GM18867 (cell line): ENCODE data around the gene PEX11B.
"Not testable (repeated sequence)": the region's sequence is repeated elsewhere in the genome, so short reads cannot be mapped to it uniquely, and the experiment has no call there.

Experiments used
- ATAC-seq: cut with Tn5 transposase; IDR thresholded peaks from one replicate; pipeline ENCODE4 v1.9.1; 2021; ENCODE audit warnings: mild to moderate bottlenecking, moderate library complexity; ENCODE audit not compliant: unreplicated experiment

Gene PEX11B

GRCh38 chr1:145953861-145954260 is 35.3 kb upstream of the PEX11B start:
- no peak for ATAC-seq

GRCh38 chr1:145952903-145953302 is 34.4 kb upstream of the PEX11B start:
- no peak for ATAC-seq

DNA sequence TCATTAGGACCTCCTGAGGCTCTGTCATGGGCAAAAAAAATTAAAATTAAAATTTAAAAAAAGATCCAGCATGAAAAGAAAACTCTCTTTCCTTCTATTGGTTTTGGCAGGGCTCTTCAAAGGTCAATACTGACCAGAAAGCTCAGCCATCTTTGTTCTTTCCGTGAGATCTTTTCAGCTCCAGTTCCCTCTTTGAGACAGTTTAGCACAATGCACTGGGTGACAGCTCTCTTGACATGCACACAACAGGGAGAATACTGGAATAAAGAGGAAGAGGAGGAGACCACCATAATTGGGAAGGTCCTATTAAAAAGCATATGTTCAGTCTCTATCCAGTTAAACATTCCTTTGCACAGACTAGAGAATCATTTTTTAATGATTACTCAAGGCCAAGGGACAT is 33.0 kb upstream of the PEX11B start:
- no peak for ATAC-seq

DNA sequence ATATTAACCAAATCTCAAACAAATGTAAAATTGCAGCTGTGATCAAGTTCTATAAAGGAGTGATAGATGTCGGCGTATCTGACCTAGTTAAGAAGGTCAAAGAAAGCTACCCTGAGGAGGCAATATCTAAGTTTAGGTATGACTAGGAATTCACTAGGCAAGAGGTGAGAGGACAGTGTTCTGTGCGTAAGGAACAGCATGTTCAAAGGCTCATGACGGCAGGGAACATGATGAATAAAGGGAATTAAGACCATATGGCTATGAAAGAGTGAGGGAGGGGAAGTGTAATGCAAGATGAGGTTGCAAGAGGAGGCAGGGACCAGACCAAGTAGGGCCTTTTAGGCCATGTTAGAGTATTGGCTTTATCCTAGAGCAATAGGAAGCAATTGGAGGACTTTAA is 30.7 kb upstream of the PEX11B start:
- no peak for ATAC-seq

- no peak for ATAC-seq
Observed at GRCh38 chr1:145947551-145947950, 29.0 kb upstream of the PEX11B start.

GRCh38 chr1:145946477-145946986 is 28.0 kb upstream of the PEX11B start:
- ATAC-seq: no peak

DNA sequence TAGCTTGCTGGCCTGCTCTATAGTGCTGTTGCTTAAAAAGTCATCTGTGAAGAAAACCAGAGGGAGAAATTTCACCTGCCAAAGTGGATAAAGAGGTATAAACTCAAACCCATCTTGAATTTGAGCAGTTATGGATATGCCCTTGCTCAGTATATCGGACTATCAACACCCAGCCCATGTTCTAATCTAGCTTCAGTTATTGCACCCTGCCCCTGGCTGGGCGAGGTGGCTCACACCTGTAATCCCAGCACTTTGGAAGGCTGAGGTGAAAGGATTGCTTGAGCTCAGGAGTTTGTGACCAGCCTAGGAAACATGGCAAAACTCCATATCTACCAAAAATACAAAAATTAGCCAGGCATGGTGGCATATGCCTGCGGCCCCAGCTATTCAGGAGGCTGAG is 26.0 kb upstream of the PEX11B start:
- no peak for ATAC-seq

DNA sequence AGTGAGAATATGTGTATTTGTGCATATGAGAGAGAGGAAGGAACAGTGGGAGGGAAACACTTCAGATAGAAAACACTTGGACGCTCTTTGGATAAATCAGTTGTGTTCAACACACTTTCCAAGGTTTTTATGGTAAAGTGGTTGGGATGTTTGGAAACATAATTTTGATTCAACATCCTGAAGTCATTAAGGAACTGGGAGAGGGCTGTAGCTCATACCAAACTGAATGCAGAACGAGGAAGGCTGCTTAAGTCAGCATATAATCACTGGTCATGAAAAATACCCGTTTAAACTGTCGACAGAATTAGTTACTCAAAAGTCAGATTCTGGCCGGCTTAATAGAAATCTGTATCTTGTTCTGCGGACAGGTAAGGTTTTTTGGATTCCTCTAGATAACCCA is 24.4 kb upstream of the PEX11B start:
- no peak for ATAC-seq

DNA sequence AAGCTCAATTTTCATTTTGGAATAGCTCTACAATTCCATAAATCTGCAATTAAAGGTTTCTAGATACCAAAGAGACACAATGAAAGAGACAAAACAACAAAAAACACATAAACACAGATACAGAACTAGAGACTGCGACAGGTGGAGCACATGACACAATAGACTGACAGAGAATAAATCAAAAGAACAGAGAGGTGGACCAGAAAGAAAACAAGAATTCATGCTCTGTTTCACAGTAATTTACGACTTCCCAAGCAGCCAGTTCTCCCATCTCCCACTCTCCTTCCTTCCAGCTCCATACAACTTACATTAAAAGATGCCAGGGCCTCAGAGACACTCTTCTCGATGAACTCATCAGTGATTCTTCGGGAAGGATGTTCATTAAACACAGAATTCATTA is 23.9 kb upstream of the PEX11B start:
- ATAC-seq: no peak

DNA sequence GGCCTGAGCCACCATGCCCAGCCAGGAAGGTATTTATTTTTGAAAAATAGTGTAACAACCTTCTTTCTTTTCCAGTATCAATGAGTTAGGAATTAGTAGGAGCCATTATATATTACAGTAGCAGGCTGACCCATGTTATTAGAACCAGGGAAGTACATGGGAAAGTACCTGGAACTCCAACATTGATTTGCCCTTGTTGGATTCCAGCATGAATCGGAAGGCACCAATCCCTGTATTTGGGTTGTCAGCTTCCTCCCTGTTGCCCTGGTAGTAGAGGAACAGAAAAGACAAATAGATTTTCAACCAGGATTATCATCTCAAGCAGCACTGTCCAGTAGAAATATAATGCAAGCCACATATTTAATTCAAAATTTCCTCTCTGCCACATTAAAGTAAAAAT is 18.9 kb upstream of the PEX11B start:
- ATAC-seq: no peak

GRCh38 chr1:145936247-145936646 is 17.7 kb upstream of the PEX11B start:
- no peak for ATAC-seq

DNA sequence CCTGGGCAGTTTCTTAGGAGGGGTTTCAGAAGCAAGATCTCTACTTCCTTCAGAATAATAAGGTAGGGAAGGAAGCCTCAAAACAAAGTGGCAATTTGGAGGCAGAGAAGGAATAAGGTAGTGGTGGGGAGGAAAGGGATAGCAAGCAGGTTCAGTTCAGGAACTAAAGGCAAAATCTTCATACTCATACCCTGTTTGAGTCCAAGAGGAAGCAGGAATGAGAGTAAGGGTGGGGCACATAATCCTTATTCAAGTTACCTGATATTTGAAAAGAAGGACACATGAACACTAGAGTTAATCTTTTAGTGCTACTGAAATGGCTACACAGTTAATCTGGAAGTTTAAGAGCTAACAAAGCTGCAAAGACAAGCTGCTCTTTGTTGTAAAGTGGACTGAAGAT is 17.2 kb upstream of the PEX11B start:
- ATAC-seq: no peak

DNA sequence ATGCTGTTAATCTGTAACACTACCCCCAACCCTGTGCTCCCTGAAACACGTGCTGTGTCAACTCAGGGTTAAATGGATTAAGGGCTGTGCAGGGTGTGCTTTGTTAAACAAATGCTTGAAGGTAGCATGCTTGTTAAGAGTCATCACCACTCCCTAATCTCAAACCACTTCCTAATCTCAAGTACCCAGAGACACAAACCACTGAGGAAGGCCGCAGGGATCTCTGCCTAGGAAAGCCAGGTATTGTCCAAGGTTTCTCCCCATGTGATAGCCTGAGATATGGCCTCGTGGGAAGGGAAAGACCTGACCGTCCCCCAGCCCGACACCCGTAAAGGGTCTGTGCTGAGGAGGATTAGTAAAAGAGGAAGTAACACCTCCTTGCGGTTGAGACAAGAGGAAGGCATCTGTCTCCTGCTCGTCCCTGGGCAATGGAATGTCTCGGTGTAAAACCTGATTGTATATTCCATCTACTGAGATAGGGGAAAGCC is 14.0 kb upstream of the PEX11B start:
- not testable (repeated sequence) for ATAC-seq

- ATAC-seq: no peak
Observed at GRCh38 chr1:145927916-145928643, 9.6 kb upstream of the PEX11B start.

GRCh38 chr1:145927063-145927886 is 8.8 kb upstream of the PEX11B start, which contains the start of gene RBM8A:
RBM8A (minus strand) TSS chr1:145927484; CDS start chr1:145927426, 58 bp downstream.
- peak; percentile 95 for ATAC-seq

- ATAC-seq: peak; percentile 5
Observed at GRCh38 chr1:145926686-145927062, 8.2 kb upstream of the PEX11B start.

DNA sequence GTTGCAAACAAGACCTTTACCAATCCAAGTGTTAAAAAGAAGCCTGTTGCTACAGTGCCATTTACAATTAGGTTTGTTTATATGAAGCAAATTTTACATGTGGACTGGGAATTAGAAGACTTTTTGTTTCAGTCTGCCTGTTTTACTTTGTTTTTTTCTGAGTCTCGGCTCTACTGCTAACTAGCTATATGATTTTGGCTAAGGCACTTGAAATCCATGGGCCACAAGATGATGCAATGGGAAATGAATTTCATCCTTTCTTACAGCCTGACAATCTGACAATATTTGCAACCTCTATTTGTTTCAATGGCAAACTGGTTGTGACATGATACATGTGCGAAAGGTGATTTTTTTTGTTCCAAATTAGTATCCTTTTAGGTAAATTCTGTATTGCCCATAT is 3.7 kb upstream of the PEX11B start:
- ATAC-seq: no peak

- not testable (repeated sequence) for ATAC-seq
Observed at GRCh38 chr1:145920297-145920696, 1.8 kb upstream of the PEX11B start.

GRCh38 chr1:145918992-145919939 is 749 bp upstream of the PEX11B start:
- peak; percentile 83 for ATAC-seq

- no peak for ATAC-seq
Observed at GRCh38 chr1:145917595-145917994, 922 bp downstream of the PEX11B start.

GRCh38 chr1:145916745-145917144 is 1.8 kb downstream of the PEX11B start:
- ATAC-seq: no peak
